Heart left ventricle (tissue), 13 donors: ENCODE measurements around the gene CLEC2L.

Experiments
- POLR2A ChIP-seq, 2 donors: fragments of 450-650 bp; IDR thresholded peaks; one replicate each; pipeline ENCODE4 v1.6.1; 2017; ENCODE audit warnings: antibody characterized with exemption in 2 of 2, mild to moderate bottlenecking in 2 of 2, moderate library complexity in 2 of 2
- TF ChIP-seq, protein P1 (sequence below), 12 donors: fragments of 200-600 bp; sonication (generic) in 4 of 12; IDR thresholded peaks; one replicate each; pipeline versions ENCODE4 v1.5.0 to v1.8.0; 2018 to 2022; ENCODE audit warnings: antibody characterized with exemption in 12 of 12, mild to moderate bottlenecking in 5 of 12
- donor health status: ischemic (EF 13 %, LVEDD 7.1; RV severe dilation, severe dysfunction).
- donor health status: DM: no; HTN: yes; CAD: no.
- donor health status: DM: no; HTN: no; CAD: no.
- donor health status: ischemic (EF 25% LVEDD 6.9; RV normal size, moderate dysfunction).
- donor health status: ischemic (EF 25% LVEDD 5.7; RV mildly dilated, moderate dysfunction).
- donor health status: ischemic (EF 35%, LVEDD 5.7; RV mildly dilated, moderate dysfunction).
- donor health status: nonischemic (EF 11% LVEDD 7.7; RV severe dilation, severe dysfunction).
- donor health status: DM: yes; HTN: yes; CAD: no.
- donor health status: PGD.
- donor health status: ischemic (EF 29% LVEDD 5.4; RV normal size, mild dysfunction).
- donor health status: nonischemic (EF 23%, LVEDD 6.1; RV moderate dilation, normal function).

DNA sequence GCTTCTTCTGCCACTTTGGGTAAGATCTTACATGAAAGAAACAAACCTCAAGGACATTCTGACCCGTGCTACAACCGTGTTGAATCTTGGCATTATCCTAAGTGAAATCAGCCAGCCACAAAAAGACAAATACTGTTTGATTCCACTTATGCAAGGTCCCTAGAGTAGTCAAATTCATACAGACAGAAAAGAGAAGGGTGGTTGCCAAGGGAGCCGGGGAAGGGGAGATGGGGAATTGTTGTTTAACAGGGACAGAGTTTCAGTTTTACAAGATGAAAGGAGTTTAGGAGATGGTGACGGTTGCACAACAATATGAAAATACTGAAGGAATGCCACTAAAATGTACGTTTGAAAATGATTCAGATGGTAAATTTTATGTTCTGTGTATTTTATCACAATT, 12.2 kb upstream of the CLEC2L start:
- TF ChIP-seq, protein P1, sequence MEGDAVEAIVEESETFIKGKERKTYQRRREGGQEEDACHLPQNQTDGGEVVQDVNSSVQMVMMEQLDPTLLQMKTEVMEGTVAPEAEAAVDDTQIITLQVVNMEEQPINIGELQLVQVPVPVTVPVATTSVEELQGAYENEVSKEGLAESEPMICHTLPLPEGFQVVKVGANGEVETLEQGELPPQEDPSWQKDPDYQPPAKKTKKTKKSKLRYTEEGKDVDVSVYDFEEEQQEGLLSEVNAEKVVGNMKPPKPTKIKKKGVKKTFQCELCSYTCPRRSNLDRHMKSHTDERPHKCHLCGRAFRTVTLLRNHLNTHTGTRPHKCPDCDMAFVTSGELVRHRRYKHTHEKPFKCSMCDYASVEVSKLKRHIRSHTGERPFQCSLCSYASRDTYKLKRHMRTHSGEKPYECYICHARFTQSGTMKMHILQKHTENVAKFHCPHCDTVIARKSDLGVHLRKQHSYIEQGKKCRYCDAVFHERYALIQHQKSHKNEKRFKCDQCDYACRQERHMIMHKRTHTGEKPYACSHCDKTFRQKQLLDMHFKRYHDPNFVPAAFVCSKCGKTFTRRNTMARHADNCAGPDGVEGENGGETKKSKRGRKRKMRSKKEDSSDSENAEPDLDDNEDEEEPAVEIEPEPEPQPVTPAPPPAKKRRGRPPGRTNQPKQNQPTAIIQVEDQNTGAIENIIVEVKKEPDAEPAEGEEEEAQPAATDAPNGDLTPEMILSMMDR (IDR thresholded peaks at IDR 0.05): no peak
- no peak for TF ChIP-seq POLR2A (IDR thresholded peaks at IDR 0.05)
